ENCODE data around the gene IL36B. TPM values are rescaled to one million over a fixed set of nuclear protein-coding genes. Genes with fewer than 3 reads are reported as not detected.

IL36B gene
- total and polyA plus RNA-seq, 2 donors (not counting 1 experiment from before 2014, with no cell fraction given), result not detected

DNA sequence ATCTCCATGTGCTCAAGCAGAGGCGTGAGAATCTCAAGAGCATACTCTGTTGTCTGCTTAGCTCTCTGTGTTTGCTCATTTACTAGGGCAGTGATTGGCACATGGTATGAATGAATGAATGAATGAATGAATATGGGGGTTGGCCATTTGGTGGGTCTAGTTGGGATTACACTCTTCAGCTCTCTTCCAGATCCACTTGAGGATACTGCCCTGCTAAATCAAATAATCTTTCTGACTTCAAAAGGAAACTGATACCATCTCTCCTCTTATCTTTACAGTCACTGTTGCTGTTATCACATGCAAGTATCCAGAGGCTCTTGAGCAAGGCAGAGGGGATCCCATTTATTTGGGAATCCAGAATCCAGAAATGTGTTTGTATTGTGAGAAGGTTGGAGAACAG lies 72.9 kb downstream of the IL36B start:
- Histone ChIP-seq H4K20me1 (ENCODE audit: control insufficient read depth, insufficient read depth, low read length, poor library complexity, severe bottlenecking) (no peaks in the 10 kb centered on the region), H3K36me3 (replicated peaks in 1 of 2; ENCODE audit: control extremely low read depth in 1 of 2, control insufficient read depth in 1 of 2, extremely low read depth in 1 of 2, insufficient read depth in 2 of 2, low read length in 1 of 2) (no peaks in the 10 kb centered on the region), H3K4me2 (replicated peaks; ENCODE audit: low read depth, low read length, poor library complexity, severe bottlenecking) (no peak overlapping the region), H3K79me2 (ENCODE audit: control insufficient read depth, insufficient read depth, low read length) (no peaks in the 10 kb centered on the region), H3K27ac (ENCODE audit: low read length in 2 of 2) (no peak overlapping the region), H2AFZ (ENCODE audit: insufficient read depth, low read depth, low read length, poor library complexity, severe bottlenecking) (no peak overlapping the region), H3K9ac (ENCODE audit: low read length) (no peak overlapping the region), H3K9me3 (ENCODE audit: control extremely low read depth in 1 of 3, control insufficient read depth in 2 of 3, insufficient read depth in 1 of 3, low read length in 2 of 3) (no peaks in the 10 kb centered on the region), H3K4me3 (ENCODE audit: control extremely low read depth in 1 of 5, extremely low read depth in 1 of 5, insufficient read depth in 1 of 5, low read depth in 2 of 5, low read length in 4 of 5) (no peak overlapping the region), H3K27me3 (replicated peaks in 1 of 4; ENCODE audit: control extremely low read depth in 1 of 4, control insufficient read depth in 3 of 4, insufficient read depth in 4 of 4, low read length in 3 of 4) (peaks cover 0 to 5% (median 1%) of the 10 kb centered on the region in 4 experiments), H3K4me1 (ENCODE audit: control insufficient read depth in 2 of 2, insufficient read depth in 2 of 2, low read length in 2 of 2) (no peaks in the 10 kb centered on the region)
- Mint-ChIP-seq H3K4me1 (no peaks in the 10 kb centered on the region), H3K27ac (no peak overlapping the region), H3K27me3 (peaks cover 10% of the 10 kb centered on the region), H3K9me3 (ENCODE audit: insufficient read depth) (no peaks in the 10 kb centered on the region), H3K4me3 (no peak overlapping the region)
- no peak for DNase-seq
- ChIA-PET CTCF (no interaction called here), POLR2A (no interaction called here)
- ATAC-seq (ENCODE audit: low read depth), result no peak
- 100% methylated on average over 1 of the region's 1 CpG for WGBS (ENCODE audit: insufficient coverage)
- TF ChIP-seq EZH2 (IDR thresholded peaks at IDR 0.05; ENCODE audit: borderline replicate concordance, insufficient read depth, low read depth, low read length, poor library complexity, severe bottlenecking), result no peak
- TF ChIP-seq, protein P1, sequence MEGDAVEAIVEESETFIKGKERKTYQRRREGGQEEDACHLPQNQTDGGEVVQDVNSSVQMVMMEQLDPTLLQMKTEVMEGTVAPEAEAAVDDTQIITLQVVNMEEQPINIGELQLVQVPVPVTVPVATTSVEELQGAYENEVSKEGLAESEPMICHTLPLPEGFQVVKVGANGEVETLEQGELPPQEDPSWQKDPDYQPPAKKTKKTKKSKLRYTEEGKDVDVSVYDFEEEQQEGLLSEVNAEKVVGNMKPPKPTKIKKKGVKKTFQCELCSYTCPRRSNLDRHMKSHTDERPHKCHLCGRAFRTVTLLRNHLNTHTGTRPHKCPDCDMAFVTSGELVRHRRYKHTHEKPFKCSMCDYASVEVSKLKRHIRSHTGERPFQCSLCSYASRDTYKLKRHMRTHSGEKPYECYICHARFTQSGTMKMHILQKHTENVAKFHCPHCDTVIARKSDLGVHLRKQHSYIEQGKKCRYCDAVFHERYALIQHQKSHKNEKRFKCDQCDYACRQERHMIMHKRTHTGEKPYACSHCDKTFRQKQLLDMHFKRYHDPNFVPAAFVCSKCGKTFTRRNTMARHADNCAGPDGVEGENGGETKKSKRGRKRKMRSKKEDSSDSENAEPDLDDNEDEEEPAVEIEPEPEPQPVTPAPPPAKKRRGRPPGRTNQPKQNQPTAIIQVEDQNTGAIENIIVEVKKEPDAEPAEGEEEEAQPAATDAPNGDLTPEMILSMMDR (IDR thresholded peaks at IDR 0.05), result no peak
- intact Hi-C loops (cut with micrococcal nuclease), result no loop called here

DNA sequence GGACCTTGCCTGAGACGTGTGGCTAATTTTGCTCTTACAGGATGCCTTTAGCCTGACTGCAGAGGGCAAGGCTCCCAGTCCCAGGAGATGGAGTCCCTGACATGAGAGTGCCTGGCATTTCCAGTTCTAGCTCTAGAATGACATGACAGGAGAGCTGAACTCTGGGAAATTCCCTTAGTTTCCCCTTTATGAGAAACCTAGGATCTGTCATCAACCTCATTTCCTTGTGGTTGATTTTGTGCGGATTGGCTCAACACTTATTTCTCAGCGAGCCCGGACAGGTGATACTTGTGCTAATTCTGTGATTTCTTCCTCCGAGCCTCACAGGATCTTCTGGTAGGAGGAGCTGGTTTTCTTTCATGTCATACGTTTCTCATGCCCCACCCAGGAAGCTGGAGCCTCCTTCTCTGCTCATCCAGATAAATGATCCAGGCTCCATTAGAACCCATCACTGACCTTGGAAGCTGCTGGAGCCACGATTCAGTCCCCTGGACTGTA lies 75.1 kb downstream of the IL36B start, which contains the start of gene IL36G:
IL36G (plus strand) TSS at position 448 of the 498 bp plus-strand sequence. CDS start 633 bp downstream, outside the sequence.
- no peak within 1 kb of the TSS for H3K9ac ChIP-seq (ENCODE audit: low read length)
- H3K79me2 ChIP-seq (ENCODE audit: control insufficient read depth, insufficient read depth, low read length), result no peaks in the 10 kb centered on the region
- H3K4me2 ChIP-seq (replicated peaks; ENCODE audit: low read depth, low read length, poor library complexity, severe bottlenecking), result no peak within 1 kb of the TSS
- ATAC-seq (ENCODE audit: low read depth) (no peak), DNase-seq (no peak)
- H3K9me3 ChIP-seq (ENCODE audit: control extremely low read depth in 1 of 3, control insufficient read depth in 2 of 3, insufficient read depth in 1 of 3, low read length in 2 of 3), result no peaks in the 10 kb centered on the region
- H3K27ac Mint-ChIP-seq, result no peak within 1 kb of the TSS
- no peak within 1 kb of the TSS for H2AFZ ChIP-seq (ENCODE audit: insufficient read depth, low read depth, low read length, poor library complexity, severe bottlenecking)
- CTCF ChIA-PET, result no interaction called here
- 82% methylated on average over 3 of the region's 7 CpGs for WGBS (ENCODE audit: insufficient coverage)
- H3K27ac ChIP-seq (ENCODE audit: low read length in 2 of 2), result no peak within 1 kb of the TSS
- intact Hi-C loops (cut with micrococcal nuclease), result no loop called here
- no peaks in the 10 kb centered on the region for H3K4me1 ChIP-seq (ENCODE audit: control insufficient read depth in 2 of 2, insufficient read depth in 2 of 2, low read length in 2 of 2)
- H3K4me1 Mint-ChIP-seq, result no peaks in the 10 kb centered on the region
- H3K4me3 Mint-ChIP-seq, result no peak within 1 kb of the TSS
- peaks cover 15% of the 10 kb centered on the region for H3K27me3 Mint-ChIP-seq
- H3K36me3 ChIP-seq (replicated peaks in 1 of 2; ENCODE audit: control extremely low read depth in 1 of 2, control insufficient read depth in 1 of 2, extremely low read depth in 1 of 2, insufficient read depth in 2 of 2, low read length in 1 of 2), result no peaks in the 10 kb centered on the region
- TF ChIP-seq EZH2 (IDR thresholded peaks at IDR 0.05; ENCODE audit: borderline replicate concordance, insufficient read depth, low read depth, low read length, poor library complexity, severe bottlenecking), result no peak
- TF ChIP-seq, protein P1 (IDR thresholded peaks at IDR 0.05), result no peak
- H3K9me3 Mint-ChIP-seq (ENCODE audit: insufficient read depth), result no peaks in the 10 kb centered on the region
- POLR2A ChIA-PET, result no interaction called here
- H3K4me3 ChIP-seq (ENCODE audit: control extremely low read depth in 1 of 5, extremely low read depth in 1 of 5, insufficient read depth in 1 of 5, low read depth in 2 of 5, low read length in 4 of 5), result no peak within 1 kb of the TSS
- peaks cover 0 to 5% (median 1%) of the 10 kb centered on the region in 4 experiments for H3K27me3 ChIP-seq (replicated peaks in 1 of 4; ENCODE audit: control extremely low read depth in 1 of 4, control insufficient read depth in 3 of 4, insufficient read depth in 4 of 4, low read length in 3 of 4)
- no peaks in the 10 kb centered on the region for H4K20me1 ChIP-seq (ENCODE audit: control insufficient read depth, insufficient read depth, low read length, poor library complexity, severe bottlenecking)

Small RNA genes lying within 50 kb of the gene (small RNA-seq; reads per million reads assigned to genes)
- gene HMGN2P23 (ENCODE audit: insufficient read length, low read depth, low replicate concordance) (not detected), gene RNU6-1180P (ENCODE audit: insufficient read length, low read depth, low replicate concordance) (not detected)

Other genes with a start within 250 kb of the IL36B start
- gene IL1B, start 216.1 kb downstream of the IL36B start, total RNA-seq, result 0.20 TPM in 1 of 2 replicates, not detected in the other
- 3.6 and 13.1 TPM in 2 replicates for gene IL1B, start 216.1 kb downstream of the IL36B start, polyA plus RNA-seq
- 0.79 TPM in 1 of 2 replicates, not detected in the other for gene IL37, start 141.7 kb downstream of the IL36B start, total RNA-seq
- gene IL37, start 141.7 kb downstream of the IL36B start, polyA plus RNA-seq, result not detected in 2 replicates
- not detected in 2 replicates for gene IL36G, start 74.9 kb downstream of the IL36B start, total RNA-seq
- gene IL36G, start 74.9 kb downstream of the IL36B start, polyA plus RNA-seq, result not detected in 2 replicates
- gene IL36A, start 47.4 kb downstream of the IL36B start, total RNA-seq, result not detected in 2 replicates
- not detected in 2 replicates for gene IL36A, start 47.4 kb downstream of the IL36B start, polyA plus RNA-seq
- gene IL36RN, start 6.3 kb upstream of the IL36B start, total RNA-seq, result not detected in 2 replicates
- not detected in 2 replicates for gene IL36RN, start 6.3 kb upstream of the IL36B start, polyA plus RNA-seq
- not detected in 2 replicates for gene IL1F10, start 15.1 kb upstream of the IL36B start, total RNA-seq
- not detected in 2 replicates for gene IL1F10, start 15.1 kb upstream of the IL36B start, polyA plus RNA-seq
- not detected in 2 replicates for gene IL1RN, start 74.7 kb upstream of the IL36B start, total RNA-seq
- 0.40 and 0.79 TPM in 2 replicates for gene IL1RN, start 74.7 kb upstream of the IL36B start, polyA plus RNA-seq
- gene PSD4, start 121.1 kb upstream of the IL36B start, total RNA-seq, result 203 and 217 TPM in 2 replicates
- gene PSD4, start 121.1 kb upstream of the IL36B start, polyA plus RNA-seq, result 87.1 and 113 TPM in 2 replicates
- 0.64 and 1.2 TPM in 2 replicates for gene PAX8, start 226.1 kb upstream of the IL36B start, total RNA-seq
- 0.45 TPM in 2 replicates for gene PAX8, start 226.1 kb upstream of the IL36B start, polyA plus RNA-seq